Esophagus muscularis mucosa (tissue), 3 donors: ENCODE results near the gene IGF2BP1.

Source experiments
- CTCF ChIP-seq, 3 experiments: fragments of 200-600 bp in 2 of 3; fragments of 450-650 bp in 1 of 3; sonication (generic) in 2 of 3; IDR thresholded peaks; one replicate each; pipeline ENCODE4 v1.5.1; 2017 to 2019; ENCODE audit warnings: antibody characterized with exemption in 3 of 3, mild to moderate bottlenecking in 2 of 3, moderate library complexity in 1 of 3
- POLR2AphosphoS5 ChIP-seq, 2 donors: sonication (generic); formaldehyde crosslinking; IDR thresholded peaks; one replicate each; pipeline ENCODE4 v1.6.1; 2017; ENCODE audit warnings: antibody characterized with exemption in 2 of 2

- TF ChIP-seq CTCF (IDR thresholded peaks at IDR 0.05) (no peak), POLR2AphosphoS5 (IDR thresholded peaks at IDR 0.05) (no peak)
Measured at GRCh38 chr17:49041527-49041926, 44.3 kb downstream of the IGF2BP1 start.
